ENCODE measurements around the gene TXNDC8. TPM values are rescaled to one million over a fixed set of nuclear protein-coding genes. Genes with fewer than 3 reads are reported as not detected.

TXNDC8 gene
- total RNA-seq, 1 donor from 2014 or later: not detected

DNA sequence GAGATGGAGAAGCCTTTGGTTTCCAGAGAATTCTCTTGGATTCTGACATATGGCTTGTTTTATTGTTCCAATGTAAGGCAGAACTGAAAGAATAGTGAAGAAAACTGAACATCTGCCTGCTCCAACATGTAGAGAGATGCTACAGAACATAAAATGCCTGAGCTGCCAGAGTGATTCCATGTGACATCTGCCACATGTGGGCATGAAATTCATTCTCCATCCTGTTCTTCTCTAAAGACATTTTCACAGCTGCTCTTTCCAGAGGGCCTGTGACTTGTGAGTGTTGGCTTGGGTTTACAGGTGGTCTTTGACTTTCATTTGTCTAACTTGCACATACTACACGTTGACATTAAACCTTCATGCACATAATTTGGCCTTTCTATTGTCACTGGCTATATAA is 47.7 kb downstream of the TXNDC8 start:
- Mint-ChIP-seq H3K27me3 (ENCODE audit: insufficient read depth, low read depth) (peaks cover 4% of the 10 kb centered on the region), H3K9me3 (peaks cover 2% of the 10 kb centered on the region), H3K36me3 (no peaks in the 10 kb centered on the region), H3K4me3 (no peak overlapping the region), H3K4me1 (no peaks in the 10 kb centered on the region), H3K27ac (no peak overlapping the region)
- Histone ChIP-seq H3K27me3 (no peaks in the 10 kb centered on the region), H3K79me2 (ENCODE audit: low read depth) (no peaks in the 10 kb centered on the region), H3K9me3 (ENCODE audit: low read depth) (no peaks in the 10 kb centered on the region), H3K36me3 (no peaks in the 10 kb centered on the region), H3K27ac (no peak overlapping the region), H4K20me1 (ENCODE audit: low read depth) (no peaks in the 10 kb centered on the region), H3K4me3 (no peak overlapping the region), H2AFZ (replicated peaks) (no peak overlapping the region), H3K9ac (no peak overlapping the region), H3K4me2 (no peak overlapping the region), H3F3A (ENCODE audit: low read depth) (no peaks in the 10 kb centered on the region), H3K4me1 (no peaks in the 10 kb centered on the region)
- DNase-seq (ENCODE audit: low spot score): no peak
- no peak for TF ChIP-seq EZH2 (IDR thresholded peaks at IDR 0.05)
- TF ChIP-seq EZH2phosphoT487 (IDR thresholded peaks at IDR 0.05): no peak
- TF ChIP-seq, protein P1, sequence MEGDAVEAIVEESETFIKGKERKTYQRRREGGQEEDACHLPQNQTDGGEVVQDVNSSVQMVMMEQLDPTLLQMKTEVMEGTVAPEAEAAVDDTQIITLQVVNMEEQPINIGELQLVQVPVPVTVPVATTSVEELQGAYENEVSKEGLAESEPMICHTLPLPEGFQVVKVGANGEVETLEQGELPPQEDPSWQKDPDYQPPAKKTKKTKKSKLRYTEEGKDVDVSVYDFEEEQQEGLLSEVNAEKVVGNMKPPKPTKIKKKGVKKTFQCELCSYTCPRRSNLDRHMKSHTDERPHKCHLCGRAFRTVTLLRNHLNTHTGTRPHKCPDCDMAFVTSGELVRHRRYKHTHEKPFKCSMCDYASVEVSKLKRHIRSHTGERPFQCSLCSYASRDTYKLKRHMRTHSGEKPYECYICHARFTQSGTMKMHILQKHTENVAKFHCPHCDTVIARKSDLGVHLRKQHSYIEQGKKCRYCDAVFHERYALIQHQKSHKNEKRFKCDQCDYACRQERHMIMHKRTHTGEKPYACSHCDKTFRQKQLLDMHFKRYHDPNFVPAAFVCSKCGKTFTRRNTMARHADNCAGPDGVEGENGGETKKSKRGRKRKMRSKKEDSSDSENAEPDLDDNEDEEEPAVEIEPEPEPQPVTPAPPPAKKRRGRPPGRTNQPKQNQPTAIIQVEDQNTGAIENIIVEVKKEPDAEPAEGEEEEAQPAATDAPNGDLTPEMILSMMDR (IDR thresholded peaks at IDR 0.05): no peak

DNA sequence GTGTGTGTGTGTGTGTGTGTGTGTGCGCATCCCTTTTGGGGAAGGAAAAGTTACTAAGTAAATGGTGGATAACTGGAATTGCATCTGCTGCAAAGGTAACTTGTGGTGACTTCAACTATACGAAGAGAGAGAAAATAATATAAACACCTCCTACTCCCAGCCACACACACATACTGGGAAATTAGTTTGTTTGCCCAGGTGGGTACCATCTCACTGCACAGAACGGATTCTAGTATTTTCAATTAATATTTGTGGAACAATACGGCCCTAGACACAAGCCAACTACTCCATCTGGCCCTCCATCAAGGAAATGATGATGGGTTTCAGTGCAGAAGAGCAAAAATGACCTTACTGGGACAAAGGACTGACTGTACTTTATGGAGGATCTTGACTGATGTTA is 49.2 kb downstream of the TXNDC8 start:
- H3K27ac ChIP-seq: no peak overlapping the region
- no peak overlapping the region for H3K9ac ChIP-seq
- H3K4me2 ChIP-seq: no peak overlapping the region
- H4K20me1 ChIP-seq (ENCODE audit: low read depth): no peaks in the 10 kb centered on the region
- H2AFZ ChIP-seq (replicated peaks): no peak overlapping the region
- H3K9me3 ChIP-seq (ENCODE audit: low read depth): no peaks in the 10 kb centered on the region
- no peaks in the 10 kb centered on the region for H3K79me2 ChIP-seq (ENCODE audit: low read depth)
- Mint-ChIP-seq H3K36me3 (no peaks in the 10 kb centered on the region), H3K4me1 (no peaks in the 10 kb centered on the region), H3K9me3 (peaks cover 2% of the 10 kb centered on the region), H3K27ac (no peak overlapping the region), H3K4me3 (no peak overlapping the region), H3K27me3 (ENCODE audit: insufficient read depth, low read depth) (peaks cover 6% of the 10 kb centered on the region)
- H3K4me3 ChIP-seq: no peak overlapping the region
- DNase-seq (ENCODE audit: low spot score): no peak
- H3K4me1 ChIP-seq: no peaks in the 10 kb centered on the region
- H3F3A ChIP-seq (ENCODE audit: low read depth): no peaks in the 10 kb centered on the region
- TF ChIP-seq EZH2phosphoT487 (IDR thresholded peaks at IDR 0.05) (no peak), EZH2 (IDR thresholded peaks at IDR 0.05) (no peak)
- TF ChIP-seq, protein P1 (IDR thresholded peaks at IDR 0.05): no peak
- no peaks in the 10 kb centered on the region for H3K27me3 ChIP-seq
- H3K36me3 ChIP-seq: no peaks in the 10 kb centered on the region

DNA sequence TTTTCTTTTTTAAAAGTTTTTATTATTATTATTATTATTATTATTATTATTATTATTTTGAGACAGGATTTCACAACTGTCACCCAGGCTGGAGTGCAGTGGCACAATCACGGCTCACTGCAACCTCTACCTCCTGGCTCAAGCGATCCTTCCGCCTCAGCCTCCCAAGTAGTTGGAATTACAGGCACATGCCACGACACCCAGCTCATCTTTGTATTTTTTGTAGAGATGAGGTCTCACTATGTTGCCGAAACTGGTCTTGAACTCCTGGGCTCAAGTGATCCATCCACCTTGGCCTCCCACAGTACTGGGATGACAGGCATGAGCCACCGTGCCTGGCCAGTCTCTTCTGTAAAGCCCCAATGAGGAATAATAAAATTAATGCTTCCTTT is 50.4 kb downstream of the TXNDC8 start:
- Histone ChIP-seq H3K4me1 (no peaks in the 10 kb centered on the region), H4K20me1 (ENCODE audit: low read depth) (no peaks in the 10 kb centered on the region), H3K27ac (no peak overlapping the region), H3K4me2 (no peak overlapping the region), H3K9ac (no peak overlapping the region), H3F3A (ENCODE audit: low read depth) (no peaks in the 10 kb centered on the region), H3K36me3 (no peaks in the 10 kb centered on the region), H2AFZ (replicated peaks) (no peak overlapping the region), H3K4me3 (no peak overlapping the region), H3K9me3 (ENCODE audit: low read depth) (no peaks in the 10 kb centered on the region), H3K79me2 (ENCODE audit: low read depth) (no peaks in the 10 kb centered on the region), H3K27me3 (no peaks in the 10 kb centered on the region)
- Mint-ChIP-seq H3K27me3 (ENCODE audit: insufficient read depth, low read depth) (peaks cover 8% of the 10 kb centered on the region), H3K4me1 (no peaks in the 10 kb centered on the region), H3K36me3 (no peaks in the 10 kb centered on the region), H3K9me3 (peaks cover 2% of the 10 kb centered on the region), H3K27ac (no peak overlapping the region), H3K4me3 (no peak overlapping the region)
- TF ChIP-seq, protein P1 (IDR thresholded peaks at IDR 0.05): no peak
- no peak for TF ChIP-seq EZH2 (IDR thresholded peaks at IDR 0.05)
- TF ChIP-seq EZH2phosphoT487 (IDR thresholded peaks at IDR 0.05): no peak
- no peak for DNase-seq (ENCODE audit: low spot score)

All from neural progenitor cell (in vitro differentiated cells).